NB4 (cell line): ENCODE data around the gene LAG3.

Experiments
- DNase-seq: peaks from one replicate; pipeline ENCODE4 v3.0.0; 2010; ENCODE audit warnings: low read depth
- H3K4me3 ChIP-seq: one replicate; pipeline ENCODE4 v1.5.1; 2011; ENCODE audit warnings: mild to moderate bottlenecking, low read depth, low read length, moderate library complexity
- MYC ChIP-seq: IDR thresholded peaks from 2 replicates; pipeline ENCODE4 v1.6.1; 2011; ENCODE audit warnings: low read depth, low read length
- POLR2A ChIP-seq: IDR thresholded peaks from 2 replicates; pipeline ENCODE4 v1.6.1; 2011; ENCODE audit warnings: mild to moderate bottlenecking; ENCODE audit not compliant: insufficient read length; ENCODE audit errors: extremely low read depth
- TF ChIP-seq, protein P1 (sequence below): IDR thresholded peaks from one replicate; pipeline ENCODE4 v1.5.1; 2012; ENCODE audit warnings: low read depth, low read length
- TF ChIP-seq, protein P2 (sequence below): IDR thresholded peaks from 2 replicates; pipeline ENCODE4 v1.6.1; 2011; ENCODE audit warnings: low read depth, low read length

LAG3 gene

GRCh38 chr12:6770600-6770999 lies 1.7 kb upstream of the LAG3 start:
- TF ChIP-seq MYC (no peak), POLR2A (no peak)
- TF ChIP-seq, protein P1, sequence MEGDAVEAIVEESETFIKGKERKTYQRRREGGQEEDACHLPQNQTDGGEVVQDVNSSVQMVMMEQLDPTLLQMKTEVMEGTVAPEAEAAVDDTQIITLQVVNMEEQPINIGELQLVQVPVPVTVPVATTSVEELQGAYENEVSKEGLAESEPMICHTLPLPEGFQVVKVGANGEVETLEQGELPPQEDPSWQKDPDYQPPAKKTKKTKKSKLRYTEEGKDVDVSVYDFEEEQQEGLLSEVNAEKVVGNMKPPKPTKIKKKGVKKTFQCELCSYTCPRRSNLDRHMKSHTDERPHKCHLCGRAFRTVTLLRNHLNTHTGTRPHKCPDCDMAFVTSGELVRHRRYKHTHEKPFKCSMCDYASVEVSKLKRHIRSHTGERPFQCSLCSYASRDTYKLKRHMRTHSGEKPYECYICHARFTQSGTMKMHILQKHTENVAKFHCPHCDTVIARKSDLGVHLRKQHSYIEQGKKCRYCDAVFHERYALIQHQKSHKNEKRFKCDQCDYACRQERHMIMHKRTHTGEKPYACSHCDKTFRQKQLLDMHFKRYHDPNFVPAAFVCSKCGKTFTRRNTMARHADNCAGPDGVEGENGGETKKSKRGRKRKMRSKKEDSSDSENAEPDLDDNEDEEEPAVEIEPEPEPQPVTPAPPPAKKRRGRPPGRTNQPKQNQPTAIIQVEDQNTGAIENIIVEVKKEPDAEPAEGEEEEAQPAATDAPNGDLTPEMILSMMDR: no peak
- TF ChIP-seq, protein P2, sequence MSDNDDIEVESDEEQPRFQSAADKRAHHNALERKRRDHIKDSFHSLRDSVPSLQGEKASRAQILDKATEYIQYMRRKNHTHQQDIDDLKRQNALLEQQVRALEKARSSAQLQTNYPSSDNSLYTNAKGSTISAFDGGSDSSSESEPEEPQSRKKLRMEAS: no peak
- no peak for DNase-seq
- no peak overlapping the region for H3K4me3 ChIP-seq

GRCh38 chr12:6771091-6771495 lies 1.2 kb upstream of the LAG3 start:
- TF ChIP-seq, protein P1: no peak
- TF ChIP-seq POLR2A (no peak), MYC (no peak)
- TF ChIP-seq, protein P2: no peak
- H3K4me3 ChIP-seq: no peak overlapping the region
- DNase-seq: peak; percentile 53

DNA sequence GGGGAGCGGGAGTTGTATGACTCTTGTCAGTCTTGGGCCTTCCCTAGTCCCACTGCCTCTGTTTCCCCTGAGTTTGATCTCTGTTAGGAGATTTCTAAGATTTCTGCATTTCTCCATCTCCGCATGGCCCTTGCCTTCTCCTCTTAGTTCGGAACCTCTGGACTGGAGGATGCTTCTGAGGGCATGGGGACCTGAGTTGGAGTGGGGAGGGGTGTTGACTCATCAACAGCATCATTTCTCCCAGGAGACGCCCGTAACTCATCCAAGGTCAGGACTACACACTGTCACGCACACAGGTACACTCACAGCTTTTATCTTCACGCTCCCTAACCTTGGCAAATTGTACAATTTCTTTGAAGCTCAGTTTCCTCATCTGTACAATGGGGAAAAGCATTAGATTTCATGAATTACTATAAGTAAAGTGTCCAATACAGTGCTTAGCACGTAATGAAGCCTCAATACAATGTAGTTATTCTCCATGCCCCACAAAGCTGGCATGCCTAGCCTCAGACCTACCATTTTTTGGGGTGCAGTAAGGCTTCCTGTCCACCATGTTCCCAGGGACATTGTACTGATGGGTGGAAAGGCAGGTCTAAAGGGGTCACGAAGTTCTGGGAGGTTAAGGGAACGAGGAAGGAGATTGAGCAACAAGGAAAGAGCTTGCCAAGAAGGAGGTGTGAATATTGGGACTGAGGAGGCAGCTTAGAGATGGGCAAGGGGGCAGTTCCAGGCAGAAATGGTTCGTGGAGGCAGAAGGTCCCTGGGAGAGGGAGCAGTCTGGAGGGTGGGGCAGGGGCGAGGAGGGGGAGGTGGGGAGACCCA lies 600 bp upstream of the LAG3 start:
- H3K4me3 ChIP-seq: no peak overlapping the region
- DNase-seq: no peak
- TF ChIP-seq POLR2A (no peak), MYC (no peak)
- TF ChIP-seq, protein P1: no peak
- TF ChIP-seq, protein P2: no peak

- no peak for DNase-seq
- no peak overlapping the region for H3K4me3 ChIP-seq
- no peak for TF ChIP-seq POLR2A
- TF ChIP-seq, protein P2: no peak
- no peak for TF ChIP-seq MYC
- TF ChIP-seq, protein P1: no peak
These were observed 638 bp downstream of the LAG3 start for GRCh38 chr12:6772726-6773589.

DNA sequence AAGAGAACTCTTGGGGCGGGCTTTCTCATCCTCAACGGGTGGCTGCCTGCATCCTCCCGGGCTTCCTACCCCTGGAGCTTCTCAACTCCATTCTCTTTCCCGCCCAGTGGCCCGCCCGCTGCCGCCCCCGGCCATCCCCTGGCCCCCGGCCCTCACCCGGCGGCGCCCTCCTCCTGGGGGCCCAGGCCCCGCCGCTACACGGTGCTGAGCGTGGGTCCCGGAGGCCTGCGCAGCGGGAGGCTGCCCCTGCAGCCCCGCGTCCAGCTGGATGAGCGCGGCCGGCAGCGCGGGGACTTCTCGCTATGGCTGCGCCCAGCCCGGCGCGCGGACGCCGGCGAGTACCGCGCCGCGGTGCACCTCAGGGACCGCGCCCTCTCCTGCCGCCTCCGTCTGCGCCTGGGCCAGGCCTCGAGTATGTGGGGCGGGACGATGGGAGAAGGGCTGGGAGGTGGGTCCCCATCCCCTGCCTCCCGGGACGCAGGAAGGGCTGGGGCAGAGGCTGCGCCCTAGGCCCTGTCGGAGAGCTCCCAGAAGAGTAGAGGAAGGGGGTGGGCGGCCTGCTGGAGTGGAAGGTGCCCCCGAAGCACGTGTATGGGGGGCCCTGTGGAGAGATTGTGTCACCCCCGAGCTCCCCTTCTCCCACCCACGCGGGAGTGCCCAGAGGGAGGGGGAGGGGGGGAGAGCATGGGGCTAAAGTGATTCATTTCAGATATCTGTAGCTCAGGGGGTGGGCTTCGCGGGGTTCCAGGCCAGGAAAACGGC lies 1.5 kb downstream of the LAG3 start:
- DNase-seq: no peak
- TF ChIP-seq POLR2A (no peak), MYC (no peak)
- TF ChIP-seq, protein P1: no peak
- TF ChIP-seq, protein P2: no peak
- no peak overlapping the region for H3K4me3 ChIP-seq
